ENCODE data around the gene SLC4A7.

Gene SLC4A7

GRCh38 chr3:27380433-27381357 lies 103.5 kb downstream of the SLC4A7 start:
- TF ChIP-seq CTCF (IDR thresholded peaks at IDR 0.05; ENCODE audit: insufficient read depth, missing control alignments): no peak
- FAIRE-seq: no peak
- DNase-seq (ENCODE audit: insufficient read length, low spot score): no peak

DNA sequence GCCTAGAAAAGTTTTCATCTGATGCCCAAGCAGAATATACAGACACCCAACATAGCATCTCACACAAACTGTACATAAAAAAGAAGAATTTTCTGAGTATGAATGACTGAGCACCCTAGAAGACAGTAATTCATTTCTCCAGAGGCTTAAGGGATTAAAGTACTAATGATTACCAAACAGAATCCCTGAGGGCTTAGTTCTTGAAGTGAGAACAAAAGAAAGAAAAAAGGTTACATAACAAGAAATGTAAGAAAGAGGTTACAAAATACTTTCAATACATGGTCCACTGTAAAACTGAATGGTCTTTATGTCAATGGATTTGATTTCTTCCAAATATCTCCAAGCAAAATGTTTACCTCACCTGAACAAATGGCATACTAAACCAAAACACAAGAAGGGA lies 105.9 kb downstream of the SLC4A7 start:
- no peak for TF ChIP-seq CTCF (IDR thresholded peaks at IDR 0.05; ENCODE audit: insufficient read depth, missing control alignments)
- FAIRE-seq (peak; percentile 95), DNase-seq (ENCODE audit: insufficient read length, low spot score) (no peak)

DNA sequence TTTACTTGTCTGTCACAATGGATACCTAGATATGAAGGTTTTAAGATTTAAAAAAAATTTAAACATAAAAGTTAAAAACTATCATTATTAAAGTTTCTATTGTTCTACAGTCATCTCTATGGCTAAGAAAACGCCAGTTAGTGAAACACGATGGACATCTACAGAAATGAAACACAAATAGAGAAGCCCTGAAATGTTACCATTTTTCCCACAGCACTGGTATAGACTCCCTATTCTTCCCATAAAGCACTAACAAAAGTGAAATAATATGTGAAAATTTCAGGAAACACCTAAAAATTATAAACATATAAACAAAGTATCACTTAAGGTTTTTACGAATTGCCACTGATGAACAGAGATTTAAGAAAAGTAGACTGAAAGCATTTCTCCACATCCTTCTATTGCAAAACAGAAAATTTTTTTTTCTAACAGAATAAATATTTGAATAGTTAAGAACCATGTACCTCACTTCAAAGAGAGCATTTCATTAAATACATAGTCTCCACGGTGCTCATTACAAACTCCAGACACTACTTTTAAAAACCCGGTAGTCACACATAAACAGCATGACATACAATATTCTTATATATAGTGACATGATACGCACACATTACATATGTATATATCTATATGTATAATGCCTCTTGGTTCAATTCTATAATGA lies 107.9 kb downstream of the SLC4A7 start:
- no peak for DNase-seq (ENCODE audit: insufficient read length, low spot score)
- no peak for FAIRE-seq
- no peak for TF ChIP-seq CTCF (IDR thresholded peaks at IDR 0.05; ENCODE audit: insufficient read depth, missing control alignments)

GRCh38 chr3:27368831-27369607 lies 115.2 kb downstream of the SLC4A7 start, which contains the start of gene NEK10:
TSS of gene NEK10 (minus strand) at chr3:27369383. CDS start at chr3:27352882, 16,501 bp downstream.
- FAIRE-seq (no peak), DNase-seq (ENCODE audit: insufficient read length, low spot score) (peak; percentile 99)
- TF ChIP-seq CTCF (IDR thresholded peaks at IDR 0.05; ENCODE audit: insufficient read depth, missing control alignments): no peak

- no peak for TF ChIP-seq CTCF (IDR thresholded peaks at IDR 0.05; ENCODE audit: insufficient read depth, missing control alignments)
- no peak for DNase-seq (ENCODE audit: insufficient read length, low spot score)
- no peak for FAIRE-seq
Measured at GRCh38 chr3:27366062-27366591, 118.1 kb downstream of the SLC4A7 start.

DNA sequence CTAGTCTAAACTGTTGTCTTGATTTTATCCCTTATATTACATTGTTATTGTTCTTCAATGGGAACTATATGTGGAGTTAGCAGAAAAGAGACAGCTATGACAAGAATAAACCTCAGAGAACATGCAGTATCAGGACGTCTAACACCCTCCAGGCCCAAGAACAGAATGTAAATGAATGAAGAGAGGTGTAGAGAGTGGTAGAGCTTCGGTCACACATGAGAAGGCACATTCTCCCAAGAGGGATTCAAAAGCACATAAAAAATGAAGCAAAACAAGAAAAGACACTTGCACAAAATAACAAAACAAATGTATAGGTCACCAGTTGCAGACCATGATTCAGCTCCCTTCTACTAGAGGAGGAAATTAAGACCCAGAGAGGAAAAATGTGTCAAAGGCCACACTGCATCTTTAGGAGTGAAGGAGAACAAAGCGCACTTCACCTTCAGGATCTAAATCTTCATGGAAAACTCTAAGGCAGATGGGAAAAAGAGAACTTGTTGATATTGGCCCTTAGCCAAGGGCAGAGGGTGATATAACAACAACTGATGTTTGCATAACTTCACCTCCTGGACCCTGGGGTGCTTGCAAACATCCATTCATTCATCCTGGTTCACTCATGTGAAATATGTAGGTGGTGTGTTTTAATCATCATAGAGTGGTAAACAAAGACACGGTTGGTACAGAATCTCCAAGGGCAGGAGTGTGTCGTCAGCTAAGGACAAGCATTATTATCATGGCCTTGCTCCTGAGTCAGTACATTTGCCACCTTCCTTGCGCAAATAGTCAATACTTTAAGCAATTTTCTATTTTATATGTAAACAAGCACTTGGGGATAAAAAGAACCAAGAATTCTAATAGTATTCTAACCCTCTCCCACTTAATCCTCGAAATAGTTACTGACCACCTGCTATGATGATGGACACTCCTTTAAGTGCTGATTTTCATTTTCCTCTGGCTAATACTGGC lies 123.8 kb downstream of the SLC4A7 start:
- DNase-seq (ENCODE audit: insufficient read length, low spot score) (no peak), FAIRE-seq (no peak)
- TF ChIP-seq CTCF (IDR thresholded peaks at IDR 0.05; ENCODE audit: insufficient read depth, missing control alignments): no peak

Measured in D721Med (cell line).